Right forelimb (tissue), 1 donor: ENCODE data around the gene PYDC1.
"Not testable (repeated sequence)": the region's sequence is repeated elsewhere in the genome, so short reads cannot be mapped to it uniquely, and the experiment has no call there.

ENCODE experiments used
- DNase-seq: peaks from one replicate; pipeline ENCODE4 v3.0.0-alpha.2; 2018

The PYDC1 gene

DNA sequence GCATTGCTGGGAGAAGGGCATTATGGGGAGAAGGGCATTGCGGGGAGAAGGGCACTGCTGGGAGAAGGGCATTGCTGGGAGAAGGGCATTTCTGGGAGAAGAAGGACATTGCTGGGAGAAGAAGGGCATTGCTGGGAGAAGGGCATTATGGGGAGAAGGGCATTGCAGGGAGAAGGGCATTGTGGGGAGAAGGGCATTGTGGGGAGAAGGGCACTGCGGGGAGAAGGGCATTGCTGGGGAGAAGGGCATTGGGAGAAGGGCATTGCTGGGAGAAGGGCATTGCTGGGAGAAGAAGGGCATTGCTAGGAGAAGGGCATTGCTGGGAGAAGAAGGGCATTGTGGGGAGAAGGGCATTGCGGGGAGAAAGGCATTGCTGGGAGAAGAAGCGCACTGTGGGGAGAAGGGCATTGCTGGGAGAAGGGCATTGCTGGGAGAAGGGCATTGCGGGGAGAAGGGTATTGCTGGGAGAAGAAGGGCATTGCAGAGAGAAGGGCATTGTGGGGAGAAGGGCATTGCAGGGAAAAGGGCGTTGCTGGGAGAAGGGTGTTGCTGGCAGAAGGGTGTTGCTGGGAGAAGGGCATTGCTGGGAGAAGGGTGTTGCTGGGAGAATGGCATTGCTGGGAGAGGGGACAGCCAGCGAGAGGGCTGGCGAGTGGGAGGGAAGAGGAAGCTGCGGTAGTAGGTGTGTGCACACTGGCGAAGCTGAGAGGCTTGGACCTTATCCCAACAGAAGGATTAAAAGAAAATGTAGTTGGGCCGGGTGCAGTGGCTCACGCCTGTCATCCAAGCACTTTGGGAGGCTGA lies 4.6 kb upstream of the PYDC1 start:
- no peak for DNase-seq

DNA sequence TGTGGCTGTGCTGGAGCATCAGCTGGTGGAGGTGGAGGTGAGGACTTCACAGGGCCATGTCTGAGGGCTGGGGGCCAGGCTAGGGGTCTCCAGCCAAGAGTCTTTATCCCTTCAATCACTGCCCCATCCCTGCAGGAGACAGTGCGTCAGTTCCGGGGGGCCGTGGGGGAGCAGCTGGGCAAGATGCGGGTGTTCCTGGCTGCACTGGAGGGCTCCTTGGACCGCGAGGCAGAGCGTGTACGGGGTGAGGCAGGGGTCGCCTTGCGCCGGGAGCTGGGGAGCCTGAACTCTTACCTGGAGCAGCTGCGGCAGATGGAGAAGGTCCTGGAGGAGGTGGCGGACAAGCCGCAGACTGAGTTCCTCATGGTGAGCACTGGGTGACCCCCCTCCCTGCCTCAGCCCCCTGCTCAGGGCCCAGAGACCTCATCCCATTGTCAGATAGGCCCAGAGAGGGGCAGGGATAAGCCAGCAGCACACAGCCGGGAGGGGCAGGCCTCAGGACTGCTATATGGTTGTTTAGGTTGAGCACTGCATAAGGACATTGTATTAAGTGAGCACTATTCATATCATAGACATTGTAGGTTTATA lies 2.3 kb upstream of the PYDC1 start:
- DNase-seq, result no peak

- no peak for DNase-seq
Measured at GRCh38 chr16:31217136-31217530, 198 bp upstream of the PYDC1 start.

- DNase-seq, result no peak
Measured at GRCh38 chr16:31215287-31216162, 1.4 kb downstream of the PYDC1 start.

GRCh38 chr16:31214708-31215286 lies 2.1 kb downstream of the PYDC1 start:
- no peak for DNase-seq

DNA sequence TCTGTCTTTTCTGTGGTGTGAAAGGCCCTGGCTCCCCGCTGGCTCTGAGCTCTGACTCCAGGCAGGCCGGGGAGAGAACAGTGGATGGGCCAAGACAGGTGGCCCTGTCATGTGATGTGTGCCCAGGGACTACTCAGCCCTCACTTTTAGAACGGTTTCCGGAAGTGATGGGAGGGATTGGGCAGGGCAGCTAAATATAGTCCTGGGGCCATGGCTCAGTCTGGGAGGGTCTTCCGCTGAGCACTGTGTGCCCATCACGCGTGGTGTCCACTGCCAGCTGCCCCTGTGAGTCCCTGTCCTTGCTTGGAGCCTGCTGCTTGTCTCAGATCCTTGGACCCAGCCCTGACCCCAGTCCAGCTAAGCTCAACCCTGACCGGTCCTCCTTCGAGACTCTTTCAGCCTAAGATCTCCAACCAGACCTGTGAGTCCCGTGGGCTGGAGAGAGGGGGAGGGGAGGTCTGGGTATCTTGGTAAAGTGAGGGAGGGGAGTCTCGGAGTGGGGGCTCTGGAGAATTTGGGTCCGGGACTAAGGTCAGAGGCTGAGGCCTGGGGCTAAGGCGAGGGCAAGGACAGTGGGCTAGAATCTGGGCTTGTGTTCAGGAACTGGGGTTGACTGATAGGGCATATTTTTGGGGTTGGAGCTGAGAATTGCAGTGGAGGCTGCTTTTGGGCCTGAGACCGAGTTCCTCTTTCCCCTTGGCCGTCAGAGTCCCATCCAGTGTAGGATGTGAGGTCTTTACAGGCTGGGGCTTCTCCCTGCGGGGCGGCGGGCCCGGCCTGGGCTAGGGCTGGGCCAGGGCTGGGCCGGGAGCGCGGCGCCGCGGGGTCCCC lies 2.8 kb downstream of the PYDC1 start, which contains the start of gene TRIM72:
TRIM72 (plus strand) TSS at position 243 of the 831 bp plus-strand sequence. CDS start 620 bp downstream, outside the sequence.
- peak; percentile 68 for DNase-seq

DNA sequence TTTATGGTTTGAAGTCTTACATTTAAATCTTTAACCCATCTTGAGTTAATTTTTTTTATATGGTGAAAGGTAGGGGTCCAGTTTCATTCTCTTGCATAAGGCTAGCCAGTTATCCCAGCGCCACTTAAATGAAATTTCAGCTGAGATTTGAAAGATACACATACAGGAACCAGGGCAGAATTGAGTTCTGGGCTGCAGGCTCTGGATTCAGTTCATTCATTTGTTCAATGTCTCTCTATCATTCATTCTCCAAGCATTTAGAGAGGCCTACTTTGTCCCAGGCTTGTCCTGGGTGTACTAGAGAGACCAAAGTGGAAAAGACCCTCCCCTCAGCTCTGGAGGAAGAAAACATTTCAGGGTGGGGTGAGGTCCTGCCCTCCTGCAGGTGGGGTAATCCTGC lies 3.6 kb downstream of the PYDC1 start:
- DNase-seq, result no peak

DNA sequence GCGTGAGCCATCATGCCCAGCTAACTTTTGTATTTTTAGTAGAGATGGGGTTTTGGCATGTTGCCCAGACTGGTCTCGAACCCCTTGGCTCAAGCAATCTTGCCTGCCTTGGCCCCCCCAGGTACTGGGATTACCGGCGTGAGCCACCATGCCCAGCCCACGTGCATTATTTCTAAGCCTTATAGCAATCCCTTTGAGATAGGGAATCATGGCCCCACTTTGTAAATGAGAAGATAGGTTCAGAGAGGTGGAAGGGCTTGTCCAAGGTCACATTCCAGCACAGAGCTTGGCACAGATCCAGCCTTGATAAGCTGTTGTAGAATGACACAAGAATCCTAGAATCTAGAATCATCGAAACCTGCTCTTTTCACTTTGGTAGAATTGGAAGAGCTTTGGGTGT lies 10.2 kb downstream of the PYDC1 start:
- no peak for DNase-seq

DNA sequence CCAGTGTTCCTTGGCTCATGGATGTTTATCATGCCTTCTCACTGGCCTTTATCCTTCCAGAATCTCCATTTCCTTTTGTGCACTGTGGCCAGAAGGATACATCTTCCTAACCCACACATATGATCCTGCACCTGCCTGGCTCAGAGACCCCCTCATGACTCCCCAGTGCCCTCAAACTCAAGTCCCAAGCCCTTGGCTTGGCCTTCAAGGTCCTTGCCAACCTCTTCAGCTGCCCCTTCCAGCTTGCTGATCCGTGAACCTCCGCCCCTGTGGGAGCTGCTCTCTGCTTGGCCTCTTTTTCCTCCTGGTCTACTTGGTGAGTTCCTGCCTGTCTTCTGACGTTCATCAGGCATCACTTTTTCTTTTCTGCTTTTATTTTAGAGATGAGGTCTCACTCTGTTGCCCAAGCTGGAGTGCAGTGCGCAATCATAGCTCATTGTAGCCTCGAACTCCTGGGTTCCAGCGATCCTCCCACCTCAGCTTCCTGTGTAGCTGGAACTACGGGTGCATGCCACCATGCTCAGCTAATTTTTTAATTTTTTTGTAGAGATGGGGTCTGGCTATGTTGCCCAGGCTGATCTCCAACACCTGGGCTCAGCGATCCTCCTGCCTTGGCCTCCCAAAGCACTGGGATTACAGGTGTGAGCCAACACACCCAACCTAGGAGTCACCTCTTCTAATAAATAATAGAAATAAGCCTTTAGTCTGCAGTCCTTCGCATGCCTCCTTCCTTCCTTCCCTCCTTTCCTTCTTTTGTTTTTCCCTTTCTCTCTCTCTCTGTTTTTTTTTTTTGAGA lies 11.9 kb downstream of the PYDC1 start:
- DNase-seq, result no peak

GRCh38 chr16:31202414-31203375 lies 14.2 kb downstream of the PYDC1 start, which contains the start of gene PYCARD:
Gene PYCARD, minus strand, starts transcription at chr16:31202760. Its CDS starts 70 bp downstream, at chr16:31202690.
- DNase-seq, result peak; percentile 72

DNA sequence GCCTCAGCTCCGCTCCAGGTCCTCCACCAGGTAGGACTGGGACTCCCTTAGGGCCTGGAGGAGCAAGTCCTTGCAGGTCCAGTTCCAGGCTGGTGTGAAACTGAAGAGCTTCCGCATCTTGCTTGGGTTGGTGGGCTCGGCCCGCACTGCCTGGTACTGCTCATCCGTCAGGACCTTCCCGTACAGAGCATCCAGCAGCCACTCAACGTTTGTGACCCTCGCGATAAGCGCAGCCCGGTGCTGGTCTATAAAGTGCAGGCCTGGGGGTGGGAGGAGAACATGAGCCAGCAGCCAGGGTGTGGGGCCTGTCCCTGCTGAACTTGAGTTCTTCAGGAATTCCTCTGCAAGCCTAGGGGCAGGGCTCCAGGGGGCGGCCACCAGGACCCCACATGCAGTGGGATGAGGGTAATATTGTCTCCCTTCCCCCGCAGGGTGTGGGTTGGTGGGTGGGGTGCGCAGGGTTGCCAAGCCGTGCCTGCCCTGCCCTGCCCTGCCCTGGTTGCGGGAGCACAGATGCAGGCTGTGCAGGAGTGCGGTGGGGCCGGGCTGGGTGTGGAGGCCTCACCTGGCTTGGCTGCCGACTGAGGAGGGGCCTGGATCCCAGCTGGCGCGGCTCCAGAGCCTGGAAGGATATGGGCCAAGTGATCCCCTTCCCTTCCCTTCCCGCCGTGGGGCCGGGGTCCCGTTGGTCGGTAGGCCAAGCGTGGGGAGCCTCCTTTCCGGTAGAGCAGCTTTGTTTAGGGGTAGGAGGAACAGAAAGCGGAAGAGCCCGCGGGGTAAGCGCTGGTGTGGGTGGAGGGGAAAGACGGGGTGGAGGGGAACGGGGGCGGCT lies 15.1 kb downstream of the PYDC1 start:
- DNase-seq, result no peak

DNA sequence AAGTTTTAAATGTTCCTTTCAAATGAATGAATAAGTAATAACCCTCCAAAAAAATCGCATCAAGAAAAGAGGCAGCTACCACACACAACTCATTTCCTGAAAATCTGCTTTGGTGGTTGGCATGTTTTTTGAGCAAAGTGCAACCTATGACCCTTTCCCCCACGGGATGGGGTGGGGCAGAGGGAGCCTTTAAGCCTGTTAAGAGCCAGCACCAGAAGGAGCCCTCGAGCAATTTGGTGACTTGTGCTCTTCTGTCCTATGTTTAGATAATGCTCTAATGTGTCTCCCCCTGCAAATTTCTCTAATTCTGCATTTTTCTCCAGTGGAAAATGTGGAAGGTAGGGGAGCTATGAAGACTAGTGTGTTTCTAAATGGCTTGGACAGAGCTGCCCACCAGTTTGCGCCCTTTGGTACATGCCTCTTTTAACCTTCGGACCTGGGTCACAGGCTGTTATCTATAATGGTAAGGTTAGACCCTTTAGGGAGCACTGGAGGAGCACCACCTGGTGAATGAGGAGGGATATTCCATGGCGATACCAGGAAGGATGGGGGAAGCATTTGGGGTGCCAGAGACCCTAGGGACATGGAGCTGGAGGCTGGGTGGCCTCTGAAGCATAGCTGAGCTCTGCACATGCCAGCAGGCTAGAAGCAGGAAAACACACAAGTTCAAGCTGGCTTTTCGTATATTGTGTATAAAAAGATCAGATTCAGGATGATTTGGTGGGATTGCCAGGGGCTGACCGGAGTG lies 15.9 kb downstream of the PYDC1 start:
- no peak for DNase-seq

GRCh38 chr16:31200111-31200510 lies 16.8 kb downstream of the PYDC1 start:
- not testable (repeated sequence) for DNase-seq

DNA sequence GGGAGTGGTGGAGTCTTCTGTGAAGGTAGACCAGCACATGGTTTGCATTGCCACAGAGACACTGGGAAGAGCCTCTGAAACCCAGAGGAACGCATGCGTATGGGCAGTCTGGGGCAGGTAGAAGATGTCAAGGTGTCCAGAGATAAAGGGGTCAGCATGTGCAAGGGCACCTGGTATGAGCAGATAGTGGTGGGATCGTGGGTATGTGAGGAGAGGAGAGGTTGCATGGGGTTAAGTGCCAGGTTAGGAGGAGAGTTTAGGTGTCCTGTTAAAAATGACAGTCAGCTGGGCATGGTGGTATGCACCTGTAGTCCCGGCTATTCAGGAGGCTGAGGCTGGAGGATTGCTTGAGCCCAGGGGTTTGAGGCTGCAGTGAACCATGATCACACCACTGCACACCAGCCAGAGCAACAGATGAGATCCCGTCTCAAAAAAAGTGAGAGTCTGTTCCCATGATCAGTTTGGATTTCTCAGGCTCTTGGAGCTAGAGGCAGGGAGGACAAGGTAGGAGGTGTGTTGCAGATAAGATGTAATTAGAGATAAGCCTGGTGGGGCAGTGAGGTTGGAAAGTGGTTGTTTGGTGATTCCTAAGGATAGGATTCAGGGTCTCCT lies 17.4 kb downstream of the PYDC1 start:
- DNase-seq, result no peak

- DNase-seq, result no peak
Measured at GRCh38 chr16:31198207-31198882, 18.6 kb downstream of the PYDC1 start.

DNA sequence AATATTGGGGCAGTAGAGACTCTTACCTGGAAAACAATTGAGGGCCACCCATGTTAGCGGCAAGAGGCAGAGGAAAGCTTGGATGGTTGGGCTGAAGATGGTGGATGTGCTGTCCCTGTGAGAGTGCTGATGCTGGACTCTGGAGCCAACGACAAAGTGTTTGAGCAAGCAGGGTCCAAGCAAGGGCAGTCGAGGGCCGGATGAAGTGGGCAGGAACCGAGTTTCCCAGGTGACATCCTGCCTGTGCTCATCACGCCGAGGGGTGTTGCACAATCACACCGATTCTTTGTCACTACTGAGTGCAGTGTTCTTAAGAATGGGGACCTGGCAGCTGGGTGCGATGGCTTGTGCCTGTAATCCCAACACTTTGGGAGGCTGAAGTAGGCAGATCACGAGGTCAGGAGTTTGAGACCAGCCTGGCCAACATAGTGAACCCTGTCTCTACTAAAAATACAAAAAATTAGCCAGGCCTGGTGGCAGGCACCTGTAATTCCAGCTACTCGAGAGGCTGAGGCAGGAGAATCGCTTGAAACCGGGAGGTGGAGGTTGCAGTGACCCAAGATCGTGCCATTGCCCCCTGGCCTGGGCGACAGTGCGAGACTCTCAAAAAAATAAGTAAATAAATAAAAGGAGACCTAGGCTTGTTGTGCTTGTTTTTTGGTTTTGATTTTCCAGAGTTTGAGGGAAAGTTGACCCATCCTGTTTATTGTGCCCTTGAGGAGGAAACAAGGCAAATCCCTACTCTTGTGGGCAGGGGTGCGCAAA lies 20.4 kb downstream of the PYDC1 start:
- no peak for DNase-seq
